DND-41 (cell line): Measurements from ENCODE around the gene SH2D3C.

Experiments used
- EZH2 ChIP-seq: IDR thresholded peaks from 3 replicates; pipeline ENCODE4 v1.6.1; 2012; ENCODE audit warnings: borderline replicate concordance, low read depth, mild to moderate bottlenecking, moderate library complexity, low read length, inconsistent platforms; ENCODE audit not compliant: severe bottlenecking
- TF ChIP-seq, protein P1 (sequence below): IDR thresholded peaks from 2 replicates; pipeline ENCODE4 v1.5.1; 2012; ENCODE audit warnings: borderline replicate concordance, low read length, moderate library complexity, mild to moderate bottlenecking; ENCODE audit not compliant: poor library complexity, severe bottlenecking; ENCODE audit errors: extremely low read depth

DNA sequence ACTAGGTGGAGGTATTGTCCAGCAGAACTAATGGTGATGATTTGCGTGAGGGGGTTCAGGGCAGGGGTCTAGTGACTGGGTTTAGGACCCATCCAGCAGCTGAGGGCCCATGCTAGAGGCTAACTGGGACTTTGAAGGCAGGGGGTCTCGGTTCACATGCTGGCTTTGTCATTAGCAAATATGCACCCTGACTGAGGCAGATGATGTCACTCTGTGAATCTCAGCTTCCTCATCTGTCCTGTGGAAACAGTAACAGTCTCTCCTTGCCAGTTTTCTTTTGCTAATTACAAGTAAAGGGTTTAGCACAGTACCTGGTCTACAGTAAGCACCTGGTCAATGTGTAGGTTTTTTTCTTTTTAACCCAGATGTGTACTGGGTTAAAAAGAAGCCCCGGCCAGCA is 5.2 kb downstream of the SH2D3C start:
- TF ChIP-seq, protein P1, sequence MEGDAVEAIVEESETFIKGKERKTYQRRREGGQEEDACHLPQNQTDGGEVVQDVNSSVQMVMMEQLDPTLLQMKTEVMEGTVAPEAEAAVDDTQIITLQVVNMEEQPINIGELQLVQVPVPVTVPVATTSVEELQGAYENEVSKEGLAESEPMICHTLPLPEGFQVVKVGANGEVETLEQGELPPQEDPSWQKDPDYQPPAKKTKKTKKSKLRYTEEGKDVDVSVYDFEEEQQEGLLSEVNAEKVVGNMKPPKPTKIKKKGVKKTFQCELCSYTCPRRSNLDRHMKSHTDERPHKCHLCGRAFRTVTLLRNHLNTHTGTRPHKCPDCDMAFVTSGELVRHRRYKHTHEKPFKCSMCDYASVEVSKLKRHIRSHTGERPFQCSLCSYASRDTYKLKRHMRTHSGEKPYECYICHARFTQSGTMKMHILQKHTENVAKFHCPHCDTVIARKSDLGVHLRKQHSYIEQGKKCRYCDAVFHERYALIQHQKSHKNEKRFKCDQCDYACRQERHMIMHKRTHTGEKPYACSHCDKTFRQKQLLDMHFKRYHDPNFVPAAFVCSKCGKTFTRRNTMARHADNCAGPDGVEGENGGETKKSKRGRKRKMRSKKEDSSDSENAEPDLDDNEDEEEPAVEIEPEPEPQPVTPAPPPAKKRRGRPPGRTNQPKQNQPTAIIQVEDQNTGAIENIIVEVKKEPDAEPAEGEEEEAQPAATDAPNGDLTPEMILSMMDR = no peak
- TF ChIP-seq EZH2 = no peak
